Stimulated activated CD8-positive, alpha-beta memory T cell treated with anti-CD3 and anti-CD28 coated beads, Interleukin-7, amount 100 ng/mL, for 1 hour (primary cell): ENCODE results near the gene GPX2.

Source experiments
- DNase-seq, 2 donors: peaks; one replicate each; pipeline ENCODE4 v3.0.0-alpha.2; 2020; ENCODE audit warnings: low read depth in 2 of 2

Gene GPX2

DNA sequence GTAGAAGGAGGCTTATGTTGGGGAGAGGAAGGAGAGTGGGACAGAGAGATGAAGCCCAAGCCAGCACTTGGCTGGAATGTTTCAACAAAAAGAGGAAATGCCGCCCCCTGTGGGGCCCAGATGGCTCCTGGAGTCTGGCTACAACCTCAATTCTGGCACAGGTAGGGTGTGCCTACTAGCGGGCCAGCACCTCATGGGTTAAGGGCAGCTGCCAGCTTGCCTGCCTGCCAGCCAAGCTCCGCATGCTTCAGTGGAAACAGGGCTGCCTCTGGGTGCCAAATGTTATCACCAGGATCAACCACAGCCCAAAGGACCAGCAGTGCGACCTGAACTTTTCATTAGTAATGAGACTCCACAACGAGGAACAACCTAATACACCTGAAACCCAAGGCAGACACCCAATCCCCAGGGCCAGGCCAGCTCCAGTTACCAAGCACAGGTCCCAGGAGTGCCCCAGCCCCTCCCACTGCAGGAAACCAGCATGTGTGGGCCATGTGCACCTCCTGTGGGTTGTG, 18.3 kb upstream of the GPX2 start:
- no peak for DNase-seq

- DNase-seq = no peak
Measured at GRCh38 chr14:64958743-64959142, 16.2 kb upstream of the GPX2 start.

GRCh38 chr14:64958201-64958600, 15.7 kb upstream of the GPX2 start:
- no peak for DNase-seq

DNA sequence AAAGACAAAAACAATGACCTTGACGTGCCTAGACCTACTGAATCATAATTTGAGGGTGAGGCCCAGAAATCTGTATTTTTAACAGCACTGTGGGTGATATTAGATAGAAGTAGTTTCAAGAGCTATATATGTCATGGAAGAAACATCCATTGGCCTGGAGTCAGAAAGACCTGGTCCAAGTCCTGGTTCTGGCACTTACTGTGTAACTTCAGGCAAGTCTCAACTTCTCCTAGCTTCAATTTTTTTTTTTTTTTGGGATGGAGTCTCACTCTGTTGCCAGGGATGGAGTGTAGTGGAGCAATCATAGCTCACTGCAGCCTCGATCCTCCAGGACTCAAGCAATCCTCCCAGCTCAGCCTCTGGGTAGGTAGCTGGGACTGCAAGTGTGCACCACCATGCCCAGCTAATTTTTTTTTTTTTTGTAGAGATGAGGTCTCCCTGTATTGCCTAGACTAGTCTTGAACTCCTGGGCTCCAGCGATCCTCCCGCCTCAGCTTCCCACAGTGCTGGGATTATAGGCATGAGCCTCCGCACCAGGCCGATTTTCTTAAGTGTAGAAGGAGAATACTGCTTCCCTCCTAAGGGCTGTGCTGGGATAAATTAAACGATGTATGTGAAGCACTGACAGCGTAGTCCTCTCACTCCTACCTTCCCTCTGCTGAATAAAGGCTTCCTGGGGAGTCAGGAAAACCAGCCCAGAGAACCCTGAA, 14.3 kb upstream of the GPX2 start:
- DNase-seq = no peak

GRCh38 chr14:64955297-64955696, 12.8 kb upstream of the GPX2 start:
- DNase-seq = no peak

GRCh38 chr14:64954491-64955240, 12.1 kb upstream of the GPX2 start:
- DNase-seq = no peak

- no peak for DNase-seq
Measured at GRCh38 chr14:64953661-64954060, 11.1 kb upstream of the GPX2 start.

DNA sequence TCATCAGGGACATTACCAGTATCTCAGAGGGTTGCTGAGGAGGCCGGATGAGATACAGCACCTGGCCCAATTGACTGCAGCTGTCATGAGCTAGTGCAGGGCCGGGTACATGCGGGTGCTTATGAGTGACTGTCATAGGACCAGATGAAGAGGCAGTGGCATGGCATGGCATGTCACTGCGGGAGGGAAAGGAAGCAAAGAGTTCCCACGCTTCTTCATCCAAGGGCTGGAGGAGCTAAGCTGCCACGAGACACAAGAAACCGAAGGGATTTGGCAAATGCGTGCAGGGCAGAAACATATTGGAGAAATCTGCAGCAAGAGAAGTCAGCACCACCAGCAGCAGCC, 10.7 kb upstream of the GPX2 start:
- no peak for DNase-seq

GRCh38 chr14:64952598-64953309, 10.2 kb upstream of the GPX2 start:
- no peak for DNase-seq

DNA sequence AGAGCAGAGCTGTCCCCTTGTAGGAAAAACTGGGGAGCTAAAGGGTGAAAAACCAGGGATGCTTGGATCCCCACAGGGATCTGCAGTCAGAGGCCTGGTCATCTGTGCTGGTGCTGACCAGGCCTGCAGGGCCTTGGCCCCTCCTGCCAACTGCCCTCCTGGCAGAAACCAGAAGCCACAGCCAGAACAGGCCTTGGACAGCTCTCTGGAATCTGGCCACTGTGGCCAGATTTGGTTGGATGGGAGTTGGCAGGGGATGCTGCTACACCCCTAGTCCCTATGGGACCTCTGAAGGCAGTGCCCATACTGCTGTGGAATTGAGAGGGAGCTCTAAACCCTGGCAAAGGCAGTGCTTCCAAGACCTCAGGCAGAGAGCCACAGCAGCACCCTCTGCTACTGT, 9.2 kb upstream of the GPX2 start:
- DNase-seq = no peak

DNA sequence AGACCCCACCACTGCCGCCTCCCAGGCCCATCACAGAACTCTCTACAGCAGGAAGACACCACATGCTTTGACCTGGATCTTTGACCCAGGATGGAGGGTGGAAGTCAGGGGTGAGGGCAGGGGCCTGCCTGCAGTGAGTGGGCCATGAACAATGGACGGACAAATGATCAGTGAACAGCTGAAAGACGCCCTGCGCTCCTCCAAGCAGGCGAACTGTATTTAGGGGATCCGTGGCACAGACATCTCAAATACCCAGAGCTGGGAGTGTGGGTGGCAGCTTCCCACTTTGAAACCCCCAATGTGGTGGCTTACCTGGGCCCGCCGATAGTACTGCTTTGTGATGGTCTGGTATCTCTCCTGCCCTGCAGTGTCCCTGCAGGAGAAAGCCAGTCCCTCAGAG, 8.7 kb upstream of the GPX2 start:
- no peak for DNase-seq

DNA sequence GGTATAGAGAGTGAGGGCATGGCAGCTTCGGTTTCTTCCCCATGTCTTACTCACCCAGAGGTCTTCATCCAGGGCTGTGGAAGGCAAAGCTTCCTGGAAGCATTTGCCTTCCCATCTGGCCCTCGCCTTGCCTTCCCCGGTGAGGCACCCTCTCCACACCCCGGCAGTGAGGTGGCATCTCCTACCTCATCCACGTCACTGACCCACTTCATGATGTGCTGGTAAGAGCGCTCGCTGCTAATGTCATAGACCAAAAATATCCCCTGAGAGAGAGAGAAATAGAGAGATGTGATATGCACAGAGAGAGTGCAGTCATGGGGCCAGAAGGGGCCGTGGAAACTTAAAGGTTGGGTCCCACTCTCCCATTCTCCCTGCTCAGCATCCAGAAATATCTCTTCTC, 8.3 kb upstream of the GPX2 start:
- no peak for DNase-seq

DNA sequence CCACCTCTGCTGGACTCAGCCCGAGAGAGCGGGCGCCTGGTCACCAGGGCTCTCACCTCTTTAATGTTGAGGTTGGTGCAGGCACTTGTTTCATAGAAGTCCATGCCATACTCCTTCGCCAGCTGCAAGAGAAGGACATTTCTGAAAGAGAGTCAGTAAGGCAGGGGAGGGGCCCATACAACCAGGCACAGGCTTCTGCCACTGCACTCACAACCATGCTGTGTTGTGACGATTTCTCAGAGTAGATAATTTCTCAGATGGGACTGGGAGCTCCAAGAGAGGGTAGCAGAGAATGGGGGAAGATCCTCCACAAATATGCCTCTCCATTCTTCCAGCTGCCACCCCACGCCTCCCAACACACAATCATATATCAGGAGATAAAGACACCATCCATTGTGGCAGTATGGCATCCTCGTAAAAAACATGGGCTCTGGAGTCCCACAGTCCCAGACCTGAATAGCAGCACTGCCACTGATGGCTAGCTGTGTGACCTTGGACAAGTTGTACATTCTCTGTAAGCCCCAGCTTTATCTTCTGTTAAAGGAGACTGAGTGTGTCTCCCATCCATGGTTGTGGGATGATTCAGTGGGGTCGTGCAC, 6.2 kb upstream of the GPX2 start:
- DNase-seq = no peak

DNA sequence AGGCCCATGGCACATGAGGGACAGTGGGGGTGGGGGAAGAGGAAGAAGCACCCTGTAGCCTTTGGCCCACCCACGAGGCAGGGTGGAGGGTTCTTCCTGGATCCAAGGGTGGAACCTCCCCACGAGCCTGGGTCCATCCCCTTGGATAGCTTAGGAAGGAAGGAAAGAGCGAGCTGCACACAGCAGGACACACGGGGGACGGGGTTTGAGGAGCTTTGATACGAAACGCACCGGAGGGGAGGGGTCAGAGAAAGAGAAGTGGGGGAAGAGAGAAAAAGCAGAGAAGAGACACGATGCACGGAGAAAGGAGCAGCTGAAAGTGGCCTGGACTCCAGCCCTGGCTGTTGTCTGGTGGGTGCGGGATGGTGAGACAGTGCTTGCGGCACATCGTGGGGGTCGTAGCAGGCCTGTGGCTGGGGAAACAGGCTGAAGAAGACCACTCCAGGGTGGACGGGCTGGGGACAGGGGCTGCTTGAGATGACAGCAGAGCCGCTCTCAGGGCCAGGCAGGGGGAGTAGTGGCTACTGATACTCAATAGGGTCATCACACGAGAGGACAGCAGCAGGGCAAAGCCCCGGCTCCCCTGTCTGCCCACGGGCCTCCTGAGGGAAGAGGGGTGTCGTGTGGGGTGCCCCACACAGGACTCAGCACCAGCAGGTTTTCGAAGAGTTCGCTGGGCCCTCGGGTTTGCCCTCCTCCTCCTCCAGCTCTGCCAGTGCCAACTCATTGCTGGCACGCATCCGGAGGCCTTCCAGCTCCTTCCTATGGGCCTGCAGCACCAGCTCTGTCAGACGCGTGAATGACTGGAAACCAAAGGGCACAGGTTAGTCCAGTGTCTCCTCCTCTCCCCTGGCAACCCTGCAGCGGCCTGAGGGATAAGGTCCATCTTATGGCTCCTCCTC, 5.4 kb upstream of the GPX2 start:
- DNase-seq = no peak

DNA sequence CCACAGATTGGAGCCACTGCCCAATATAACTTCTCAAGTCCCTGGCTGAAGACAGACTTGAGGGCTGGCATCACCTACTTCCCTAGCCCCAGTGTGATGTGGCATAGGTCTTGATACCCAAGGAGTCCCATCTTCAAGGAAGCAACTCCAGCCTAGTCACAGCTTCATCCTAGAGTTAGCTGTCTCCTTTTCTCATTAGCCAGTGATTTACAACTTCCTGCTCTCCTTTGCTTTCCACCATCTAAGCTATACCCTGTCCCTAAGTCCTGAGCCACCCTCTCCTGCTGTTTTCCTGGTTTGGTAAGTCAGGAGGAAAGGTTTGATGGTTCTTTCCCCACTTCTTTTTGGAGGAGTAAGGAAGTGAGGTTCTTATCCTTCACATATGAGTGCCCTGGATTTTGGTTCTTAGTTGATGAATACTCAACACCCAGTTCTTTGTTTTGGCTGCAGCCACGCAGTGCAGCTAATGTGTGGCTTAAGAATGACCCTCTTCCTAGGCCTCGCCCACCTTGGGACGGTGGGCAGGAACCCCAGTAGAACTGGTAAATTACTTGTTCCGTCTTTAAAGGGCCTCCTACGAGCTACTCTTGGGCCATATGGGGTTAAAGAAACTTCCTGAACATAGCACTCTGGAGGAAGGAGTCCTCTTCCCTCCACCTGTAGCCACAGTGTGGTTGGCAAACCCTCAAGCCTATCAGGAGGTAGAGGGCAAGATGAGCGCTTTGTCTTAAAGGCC, 3.9 kb upstream of the GPX2 start:
- DNase-seq = no peak

DNA sequence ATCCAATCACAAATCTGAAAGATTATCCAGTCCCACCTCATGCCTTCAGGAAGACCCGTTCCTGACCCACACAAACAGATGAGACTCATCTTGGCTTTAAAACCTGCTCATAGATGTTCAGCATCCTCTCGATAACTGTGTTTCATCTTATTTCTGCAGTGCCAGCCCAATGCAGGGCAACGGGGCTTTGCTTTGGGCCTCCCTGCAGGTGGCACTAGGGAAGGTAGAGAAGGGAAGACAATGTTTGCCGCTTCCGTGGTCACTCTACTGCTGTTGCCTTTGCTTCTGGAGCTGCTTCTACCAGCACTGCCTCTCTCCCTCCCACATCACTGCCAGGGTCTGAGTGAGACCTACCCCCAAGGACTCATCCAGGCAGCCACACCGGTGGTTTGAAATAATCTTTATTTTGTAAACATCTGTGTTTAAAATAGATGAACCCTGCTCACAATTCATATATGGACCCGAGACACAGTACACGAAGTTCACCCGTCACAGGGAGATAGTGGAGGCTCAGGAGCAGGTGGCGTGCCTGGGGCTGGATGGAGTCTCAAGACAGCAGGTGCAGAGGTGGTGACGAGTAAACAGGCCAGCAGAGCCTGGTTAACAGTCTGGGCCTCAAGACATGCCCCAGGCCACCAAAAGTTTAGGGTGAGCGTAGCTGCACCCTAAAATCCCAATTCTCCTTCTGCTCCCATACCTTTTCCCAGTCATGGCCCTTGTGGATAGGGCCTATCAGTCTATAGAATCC, 3.1 kb upstream of the GPX2 start:
- no peak for DNase-seq

GRCh38 chr14:64944861-64945260, 2.3 kb upstream of the GPX2 start:
- no peak for DNase-seq

DNA sequence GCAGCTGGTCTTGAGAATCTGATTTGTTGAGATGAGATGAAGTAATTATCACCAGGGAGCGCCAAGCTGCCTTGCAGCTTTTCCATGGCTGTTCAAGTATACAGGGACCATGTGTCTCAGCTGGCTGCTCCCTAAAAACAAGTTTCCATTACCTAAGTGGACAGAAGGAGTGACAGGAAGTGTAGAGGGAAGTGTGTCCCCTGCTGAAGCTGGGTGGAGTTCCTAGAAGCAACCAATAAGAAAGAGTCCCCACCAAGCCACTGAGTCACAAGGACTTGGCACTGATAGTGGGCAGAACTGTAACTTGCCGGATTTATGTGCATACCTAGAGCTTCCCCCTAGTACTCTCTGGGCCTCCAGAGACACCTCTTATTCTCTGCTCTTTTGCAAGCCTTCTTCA, 1.5 kb upstream of the GPX2 start:
- DNase-seq = no peak

GRCh38 chr14:64943556-64943955, 1.0 kb upstream of the GPX2 start:
- DNase-seq = no peak

GRCh38 chr14:64940336-64940910, 2.1 kb downstream of the GPX2 start:
- no peak for DNase-seq
